ENCODE measurements around the gene PCCB.
"Not testable (repeated sequence)": the region's sequence is repeated elsewhere in the genome, so short reads cannot be mapped to it uniquely, and the experiment has no call there.

PCCB gene

GRCh38 chr3:136270179-136270578 lies 20.0 kb downstream of the PCCB start:
- no peak for TF ChIP-seq CTCF (conservative IDR thresholded peaks at IDR 0.05; ENCODE audit: low read depth)
- ChIA-PET POLR2A (ENCODE audit: low non-redundant PET) (no interaction called here), CTCF (no interaction called here)

GRCh38 chr3:136271626-136272025 lies 21.5 kb downstream of the PCCB start:
- DNase-seq (ENCODE audit: low spot score); H3K27ac ChIP-seq; CTCF ChIA-PET; POLR2A ChIA-PET (ENCODE audit: low non-redundant PET): not testable (repeated sequence)

More at GRCh38 chr3:136270179-136270578, 20.0 kb downstream of the PCCB start:
- DNase-seq (ENCODE audit: low spot score), result no peak
- no peak overlapping the region for H3K27ac ChIP-seq

- ChIA-PET POLR2A (ENCODE audit: low non-redundant PET) (no interaction called here), CTCF (interaction anchor here (0.6 kb wide), 1 partner anchor 476 kb away, joined by 3 read pairs; no protein-coding TSS in a partner anchor)
- no peak for TF ChIP-seq CTCF (conservative IDR thresholded peaks at IDR 0.05; ENCODE audit: low read depth)
- no peak overlapping the region for H3K27ac ChIP-seq
- peak; percentile 10 for DNase-seq (ENCODE audit: low spot score)
These were observed 26.1 kb downstream of the PCCB start for GRCh38 chr3:136276049-136276755.

GRCh38 chr3:136277115-136277514 lies 27.0 kb downstream of the PCCB start:
- no peak overlapping the region for H3K27ac ChIP-seq
- TF ChIP-seq CTCF (conservative IDR thresholded peaks at IDR 0.05; ENCODE audit: low read depth), result no peak
- ChIA-PET CTCF (no interaction called here), POLR2A (ENCODE audit: low non-redundant PET) (no interaction called here)
- no peak for DNase-seq (ENCODE audit: low spot score)

GRCh38 chr3:136277634-136278033 lies 27.5 kb downstream of the PCCB start:
- ChIA-PET CTCF (no interaction called here), POLR2A (ENCODE audit: low non-redundant PET) (no interaction called here)
- DNase-seq (ENCODE audit: low spot score), result no peak
- no peak for TF ChIP-seq CTCF (conservative IDR thresholded peaks at IDR 0.05; ENCODE audit: low read depth)
- H3K27ac ChIP-seq, result no peak overlapping the region

GRCh38 chr3:136279092-136279491 lies 29.0 kb downstream of the PCCB start:
- ChIA-PET POLR2A (ENCODE audit: low non-redundant PET) (no interaction called here), CTCF (no interaction called here)

More at GRCh38 chr3:136279092-136279491, 29.0 kb downstream of the PCCB start:
- TF ChIP-seq CTCF (conservative IDR thresholded peaks at IDR 0.05; ENCODE audit: low read depth), result no peak
- DNase-seq (ENCODE audit: low spot score), result no peak
- H3K27ac ChIP-seq, result no peak overlapping the region

All from RWPE1 (cell line).